Suprapubic skin (tissue), 3 donors: Measurements from ENCODE around the gene SHANK3.

Experiments used
- CTCF ChIP-seq, 2 donors: fragments of 200-600 bp in 1 of 2; fragments of 450-650 bp in 1 of 2; sonication (generic) in 1 of 2; IDR thresholded peaks; one replicate each; pipeline ENCODE4 v1.5.1; 2016 to 2019; ENCODE audit warnings: antibody characterized with exemption in 2 of 2, mild to moderate bottlenecking in 1 of 2, moderate library complexity in 1 of 2
- EP300 ChIP-seq: sonication (generic); formaldehyde crosslinking; IDR thresholded peaks from one replicate; pipeline ENCODE4 v1.6.1; 2017; ENCODE audit warnings: antibody characterized with exemption
- POLR2A ChIP-seq, 2 donors: fragments of 450-650 bp; IDR thresholded peaks; one replicate each; pipeline ENCODE4 v1.6.1; 2017; ENCODE audit warnings: antibody characterized with exemption in 2 of 2, mild to moderate bottlenecking in 2 of 2, moderate library complexity in 2 of 2

- TF ChIP-seq EP300 (no peak), CTCF (IDR thresholded peaks at IDR 0.05) (no peak), POLR2A (IDR thresholded peaks at IDR 0.05) (no peak)
These were observed 11.4 kb downstream of the SHANK3 start for GRCh38 chr22:50683994-50684371.
